Right hindlimb (tissue), 1 donor: ENCODE results near the gene TMEM38A.
"Not testable (repeated sequence)": the region's sequence is repeated elsewhere in the genome, so short reads cannot be mapped to it uniquely, and the experiment has no call there.

Source experiments
- DNase-seq: peaks from one replicate; pipeline ENCODE4 v3.0.0-alpha.2; 2018

TMEM38A gene

GRCh38 chr19:16640951-16641350 lies 20.0 kb upstream of the TMEM38A start:
- no peak for DNase-seq

GRCh38 chr19:16641695-16642094 lies 19.2 kb upstream of the TMEM38A start:
- DNase-seq, result no peak

- DNase-seq, result no peak
These were observed 15.8 kb upstream of the TMEM38A start for GRCh38 chr19:16645140-16645539.

- DNase-seq, result no peak
These were observed 11.2 kb upstream of the TMEM38A start for GRCh38 chr19:16649734-16650133.

GRCh38 chr19:16650821-16651220 lies 10.1 kb upstream of the TMEM38A start:
- DNase-seq, result no peak

GRCh38 chr19:16651421-16652188 lies 9.3 kb upstream of the TMEM38A start:
- not testable (repeated sequence) for DNase-seq

GRCh38 chr19:16652854-16653253 lies 8.1 kb upstream of the TMEM38A start:
- peak; percentile 41 for DNase-seq

- no peak for DNase-seq
These were observed 6.8 kb upstream of the TMEM38A start for GRCh38 chr19:16654140-16654539.

GRCh38 chr19:16654627-16655026 lies 6.3 kb upstream of the TMEM38A start:
- no peak for DNase-seq

- DNase-seq, result no peak
These were observed 5.2 kb upstream of the TMEM38A start for GRCh38 chr19:16655727-16656126.

GRCh38 chr19:16657384-16657783 lies 3.6 kb upstream of the TMEM38A start:
- DNase-seq, result no peak

GRCh38 chr19:16659464-16659831 lies 1.5 kb upstream of the TMEM38A start:
- no peak for DNase-seq

GRCh38 chr19:16659832-16660708 lies 869 bp upstream of the TMEM38A start, which contains the start of gene SMIM7:
Gene SMIM7 (minus strand): TSS chr19:16660144. CDS start chr19:16660110, 34 bp downstream.
- peak; percentile 99 for DNase-seq

- peak; percentile 46 for DNase-seq
These were observed 618 bp downstream of the TMEM38A start for GRCh38 chr19:16661480-16662034.

- DNase-seq, result no peak
These were observed 7.2 kb downstream of the TMEM38A start for GRCh38 chr19:16668176-16668575.

GRCh38 chr19:16668702-16669101 lies 7.8 kb downstream of the TMEM38A start:
- not testable (repeated sequence) for DNase-seq

GRCh38 chr19:16670291-16670690 lies 9.4 kb downstream of the TMEM38A start:
- DNase-seq, result no peak

GRCh38 chr19:16671652-16672274 lies 10.8 kb downstream of the TMEM38A start:
- peak; percentile 28 for DNase-seq

GRCh38 chr19:16673231-16673630 lies 12.3 kb downstream of the TMEM38A start:
- no peak for DNase-seq

- not testable (repeated sequence) for DNase-seq
These were observed 12.9 kb downstream of the TMEM38A start for GRCh38 chr19:16673839-16674238.

- no peak for DNase-seq
These were observed 15.3 kb downstream of the TMEM38A start for GRCh38 chr19:16676101-16676798.

GRCh38 chr19:16677055-16677454 lies 16.1 kb downstream of the TMEM38A start:
- no peak for DNase-seq
